Psoas muscle (tissue), 8 donors: ENCODE measurements around the gene SREBF2. TPM values are rescaled to one million over a fixed set of nuclear protein-coding genes. Genes with fewer than 3 reads are reported as not detected.

Experiments used
- ATAC-seq, 4 donors: fragments of 200-7000 bp; cut with Tn5 transposase; one replicate each; pipeline ENCODE4 v1.9.1; 2020; ENCODE audit warnings: moderate library complexity in 3 of 4, mild to moderate bottlenecking in 2 of 4
- DNase-seq, 2 donors: peaks; one replicate each; pipeline ENCODE4 v3.0.0-alpha.2; 2020
- H3K27ac ChIP-seq: fragments of 200-600 bp; one replicate; pipeline ENCODE4 v1.8.0; 2022
- H3K27me3 ChIP-seq, 3 donors: fragments of 200-600 bp in 1 of 3; one replicate each; pipeline versions ENCODE4 v1.6.1 to v1.8.0; 2013 to 2022; ENCODE audit warnings: low read length in 2 of 3, mild to moderate bottlenecking in 2 of 3, moderate library complexity in 1 of 3; ENCODE audit not compliant: insufficient read depth in 3 of 3
- H3K36me3 ChIP-seq, 2 donors: fragments of 200-600 bp in 1 of 2; one replicate each; pipeline versions ENCODE4 v1.6.1 to v1.8.0; 2013 to 2022; ENCODE audit warnings: low read depth in 1 of 2, mild to moderate bottlenecking in 1 of 2, moderate library complexity in 1 of 2; ENCODE audit not compliant: insufficient read depth in 1 of 2
- H3K4me1 ChIP-seq: fragments of 200-600 bp; one replicate; pipeline ENCODE4 v1.8.0; 2022
- H3K4me3 ChIP-seq: fragments of 200-600 bp; one replicate; pipeline ENCODE4 v1.8.0; 2022; ENCODE audit warnings: mild to moderate bottlenecking
- H3K9me3 ChIP-seq: fragments of 200-600 bp; one replicate; pipeline ENCODE4 v1.8.0; 2022
- WGBS, 3 donors: extraction: QIAGEN DNeasy Blood & Tissue Kit; methylation state at CpG; one replicate each; pipeline versions ENCODE4 v1.1.6 to v1.1.7; 2013; 5-methylcytosine and 5-hydroxymethylcytosine counted together
- intact Hi-C, 2 donors: fragments of 100-400 bp; cut with DNase I; formaldehyde crosslinking; loops; one replicate each; pipeline versions ENCODE4 v1.11.0 to v1.14.2; 2022
- polyA plus RNA-seq, 3 donors: library from polyadenylated mRNA; stranded (reverse); fragments of 200-250 nt; gene quantifications; one replicate each; pipeline ENCODE4 v1.2.3, GENCODE V29; 2013
- total RNA-seq, 4 donors: library from RNA; stranded (reverse); fragmentation: NEBNext Ultra II Directional in 2 of 4; extraction: Animal tissue kit (Norgen Biotek cat#: 25700) in 2 of 4; gene quantifications; one replicate each; pipeline versions ENCODE4 v1.2.1 to v1.2.4, GENCODE V29; 2021 to 2023
- TF ChIP-seq, protein P1 (sequence below): fragments of 200-600 bp; IDR thresholded peaks from one replicate; pipeline ENCODE4 v1.8.0; 2022; ENCODE audit warnings: antibody characterized with exemption
- donor health status: healthy with polysubstance abuse.
- donor health status: DM: no; HTN: no; CAD: no; lungs with moderate emphysema.
- donor health status: Bipolar disorder and iron deficiency.
- donor health status: healthy.
- donor health status: DM: yes; HTN: yes; CAD: no.
- donor health status: DM: no; HTN: no; CAD: no.
- donor health status: DM: no; HTN: no; CAD: no.
- donor health status: DM: yes; HTN: yes; CAD: no.

Gene SREBF2
- total and polyA plus RNA-seq, 7 donors, result 21.0 to 47.0 (median 36.3) TPM

DNA sequence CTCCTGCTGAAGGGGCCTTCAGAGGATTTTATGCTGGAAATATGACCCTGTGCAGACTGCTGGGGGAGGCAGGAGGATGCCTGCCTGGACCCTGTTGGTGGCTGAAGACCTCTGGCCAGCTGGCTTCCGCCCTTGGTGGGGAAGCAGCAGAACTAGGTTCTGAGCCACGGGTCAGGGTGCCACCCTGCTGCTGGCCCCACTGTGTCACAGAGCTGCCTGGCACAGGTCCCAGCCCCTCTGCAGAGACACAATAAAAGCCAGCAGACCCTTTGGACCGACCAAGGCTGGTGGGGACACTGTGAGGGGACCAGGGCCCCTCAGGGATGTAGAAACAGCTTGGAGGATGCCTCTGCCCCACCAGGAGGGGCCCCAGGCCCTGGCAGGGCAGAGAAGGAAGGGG lies 6.9 kb upstream of the SREBF2 start:
- ATAC-seq (peak in 3 of 4 donors; percentile 1 to 10 (median 9)), DNase-seq (no peak)
- no peaks in the 10 kb centered on the region for H3K9me3 ChIP-seq
- no peaks in the 10 kb centered on the region for H3K27me3 ChIP-seq
- peak overlapping the region; percentile 74 for H3K27ac ChIP-seq
- TF ChIP-seq, protein P1, sequence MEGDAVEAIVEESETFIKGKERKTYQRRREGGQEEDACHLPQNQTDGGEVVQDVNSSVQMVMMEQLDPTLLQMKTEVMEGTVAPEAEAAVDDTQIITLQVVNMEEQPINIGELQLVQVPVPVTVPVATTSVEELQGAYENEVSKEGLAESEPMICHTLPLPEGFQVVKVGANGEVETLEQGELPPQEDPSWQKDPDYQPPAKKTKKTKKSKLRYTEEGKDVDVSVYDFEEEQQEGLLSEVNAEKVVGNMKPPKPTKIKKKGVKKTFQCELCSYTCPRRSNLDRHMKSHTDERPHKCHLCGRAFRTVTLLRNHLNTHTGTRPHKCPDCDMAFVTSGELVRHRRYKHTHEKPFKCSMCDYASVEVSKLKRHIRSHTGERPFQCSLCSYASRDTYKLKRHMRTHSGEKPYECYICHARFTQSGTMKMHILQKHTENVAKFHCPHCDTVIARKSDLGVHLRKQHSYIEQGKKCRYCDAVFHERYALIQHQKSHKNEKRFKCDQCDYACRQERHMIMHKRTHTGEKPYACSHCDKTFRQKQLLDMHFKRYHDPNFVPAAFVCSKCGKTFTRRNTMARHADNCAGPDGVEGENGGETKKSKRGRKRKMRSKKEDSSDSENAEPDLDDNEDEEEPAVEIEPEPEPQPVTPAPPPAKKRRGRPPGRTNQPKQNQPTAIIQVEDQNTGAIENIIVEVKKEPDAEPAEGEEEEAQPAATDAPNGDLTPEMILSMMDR, result no peak
- 46 to 50% (median 49%) methylated on average over 3 of the region's 3 CpGs for WGBS, 3 donors
- H3K4me3 ChIP-seq, result peak overlapping the region; percentile 11
- peaks cover 28% of the 10 kb centered on the region for H3K4me1 ChIP-seq
- peaks cover 0 to 4% of the 10 kb centered on the region in 2 donors for H3K36me3 ChIP-seq
- intact Hi-C loops, result no loop called here

DNA sequence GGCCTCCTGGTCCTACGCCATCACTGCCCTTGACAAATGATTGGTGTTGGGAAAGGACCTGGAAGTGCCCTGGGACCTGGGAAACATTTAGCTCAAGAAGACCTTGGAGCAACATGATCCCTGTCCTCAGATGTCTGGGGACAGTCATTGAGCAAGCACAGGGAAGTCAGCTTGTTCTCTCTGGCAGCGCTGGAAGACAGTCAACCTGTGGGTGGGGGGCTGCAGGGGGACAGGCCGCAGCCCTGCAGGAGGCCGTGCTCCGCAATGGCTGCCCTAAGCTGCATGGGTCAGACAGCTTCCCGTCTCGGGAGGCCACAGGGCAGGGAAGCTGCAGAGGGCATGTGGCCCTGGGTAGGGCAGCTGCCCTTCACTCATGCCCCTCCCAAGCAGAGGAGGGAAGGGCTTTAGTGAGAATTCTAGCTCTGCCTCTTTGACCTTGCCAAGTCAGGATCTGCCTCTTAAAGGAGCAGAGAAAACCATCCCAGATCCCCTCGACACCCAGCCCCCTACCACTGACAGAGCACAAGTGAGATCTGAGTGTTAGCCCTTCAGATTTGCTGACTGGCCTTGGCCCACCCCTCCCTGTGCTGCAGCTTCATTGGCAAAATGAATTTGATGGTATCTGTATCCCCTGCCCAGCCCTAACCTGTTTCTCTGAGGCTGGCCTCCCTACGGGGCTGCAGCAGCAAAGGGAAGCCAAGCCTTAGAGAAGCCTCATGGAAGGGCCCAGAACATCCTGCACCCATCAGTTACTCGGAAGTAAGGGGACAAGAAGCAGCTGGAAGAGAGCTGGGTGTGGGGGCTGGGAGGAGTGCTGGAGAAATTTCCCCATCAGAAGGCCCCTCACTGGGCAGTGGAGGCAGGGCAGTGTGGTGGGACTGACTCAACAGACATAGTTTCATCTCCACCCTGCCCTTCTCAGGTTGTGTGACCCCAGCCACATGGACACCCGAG lies 6.2 kb upstream of the SREBF2 start:
- Histone ChIP-seq H3K36me3 (peaks cover 0 to 4% of the 10 kb centered on the region in 2 donors), H3K4me1 (peaks cover 28% of the 10 kb centered on the region), H3K9me3 (no peaks in the 10 kb centered on the region), H3K4me3 (peak overlapping the region; percentile 11), H3K27me3 (no peaks in the 10 kb centered on the region), H3K27ac (peak overlapping the region; percentile 74)
- ATAC-seq, result peak; percentile 64 to 87 (median 81)
- 27 to 51% (median 30%) methylated on average over 11 of the region's 11 CpGs for WGBS, 3 donors
- DNase-seq, result peak; percentile 54 to 72
- intact Hi-C loops, result no loop called here
- TF ChIP-seq, protein P1, result no peak

DNA sequence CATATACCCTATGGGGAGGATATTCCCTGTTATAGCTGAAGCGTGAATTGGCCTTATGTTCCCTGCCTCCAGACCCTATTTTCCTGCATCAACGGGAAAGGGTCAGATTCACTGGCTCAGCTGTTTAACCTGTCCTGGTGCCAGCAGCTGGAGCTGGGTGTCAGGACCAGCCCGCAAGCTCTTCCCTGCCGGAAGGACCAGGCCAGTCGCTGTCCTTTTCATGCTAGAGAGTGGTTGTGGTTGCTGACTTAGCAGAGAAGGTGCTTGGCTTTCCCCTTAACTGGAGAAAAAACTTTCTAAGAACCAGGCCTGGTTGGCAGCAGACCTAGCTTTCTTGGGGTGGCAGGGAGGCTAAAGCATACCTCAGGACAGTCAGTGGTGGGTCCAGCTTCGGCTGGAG lies 5.2 kb upstream of the SREBF2 start:
- WGBS, 3 donors, result 33 to 53% (median 43%) methylated on average over 6 of the region's 6 CpGs
- Histone ChIP-seq H3K27ac (peak overlapping the region; percentile 74), H3K27me3 (no peaks in the 10 kb centered on the region), H3K4me3 (no peak overlapping the region), H3K36me3 (peaks cover 0 to 4% of the 10 kb centered on the region in 2 donors), H3K4me1 (peaks cover 28% of the 10 kb centered on the region), H3K9me3 (no peaks in the 10 kb centered on the region)
- intact Hi-C loops, result no loop called here
- DNase-seq (no peak), ATAC-seq (peak; percentile 15 to 64 (median 30))
- TF ChIP-seq, protein P1, result no peak

DNA sequence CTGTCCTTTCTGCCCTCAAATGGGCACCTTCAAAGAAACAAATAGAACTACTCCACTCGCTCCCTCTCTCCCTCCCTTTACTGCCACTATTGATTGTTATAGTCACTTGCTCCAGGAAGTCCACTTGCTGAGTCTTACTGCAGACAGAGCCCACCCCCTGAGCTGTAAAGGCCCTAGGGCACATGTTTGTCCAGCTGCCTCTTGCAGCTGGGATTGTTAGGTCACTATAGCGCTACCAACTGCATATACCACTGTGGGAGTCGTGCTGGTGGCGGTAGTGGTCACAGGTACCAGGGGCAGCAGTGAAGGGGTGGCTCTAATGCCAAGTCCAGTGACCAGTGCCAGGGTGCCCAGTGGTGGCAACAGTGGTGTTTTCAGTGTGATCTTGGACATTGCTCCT lies 4.4 kb upstream of the SREBF2 start:
- ATAC-seq (no peak), DNase-seq (no peak)
- peaks cover 28% of the 10 kb centered on the region for H3K4me1 ChIP-seq
- H3K27me3 ChIP-seq, result no peaks in the 10 kb centered on the region
- H3K4me3 ChIP-seq, result no peak overlapping the region
- 89 to 94% (median 93%) methylated on average over 4 of the region's 4 CpGs for WGBS, 3 donors
- intact Hi-C loops, result no loop called here
- peaks cover 0 to 3% of the 10 kb centered on the region in 2 donors for H3K36me3 ChIP-seq
- no peak overlapping the region for H3K27ac ChIP-seq
- TF ChIP-seq, protein P1, result no peak
- H3K9me3 ChIP-seq, result no peaks in the 10 kb centered on the region
